Activated naive CD8-positive, alpha-beta T cell treated with anti-CD3 and anti-CD28 coated beads, Interleukin-2, amount 10 ng/mL, durations not matched to agents 7 days and 5 days (primary cell): ENCODE measurements around the gene MYO7A. TPM values are rescaled to one million over a fixed set of nuclear protein-coding genes. Genes with fewer than 3 reads are reported as not detected.
A peak's percentile ranks its signal among the peaks of the same experiment; 100 is the strongest.

Experiments used
- ATAC-seq: fragments of 150-1000 bp; cut with Tn5 transposase; one replicate; pipeline ENCODE4 v1.10.0; 2021; ENCODE audit warnings: low read depth, moderate library complexity
- POLR2A ChIA-PET: fragments of 350-600 bp; sonication (Branson Sonifier 250); formaldehyde crosslinking; loops from one replicate; lab custom pipeline; 2021; ENCODE audit warnings: antibody characterized with exemption; lab: Charles Lee
- DNase-seq: peaks from one replicate; pipeline ENCODE4 v3.0.0; 2021
- H3K27ac Mint-ChIP-seq: one replicate; pipeline ENCODE4 v1.8.0; 2022; ENCODE audit warnings: mild to moderate bottlenecking, mixed read lengths
- H3K27me3 Mint-ChIP-seq: one replicate; pipeline ENCODE4 v1.8.0; 2022; ENCODE audit warnings: mild to moderate bottlenecking, moderate library complexity, mixed read lengths
- H3K36me3 Mint-ChIP-seq: one replicate; pipeline ENCODE4 v1.8.0; 2021; ENCODE audit warnings: mild to moderate bottlenecking, mixed read lengths
- H3K4me1 Mint-ChIP-seq: one replicate; pipeline ENCODE4 v1.8.0; 2021; ENCODE audit warnings: mixed read lengths
- H3K4me3 Mint-ChIP-seq: one replicate; pipeline ENCODE4 v1.8.0; 2022; ENCODE audit warnings: mild to moderate bottlenecking, moderate library complexity, mixed read lengths
- H3K9me3 Mint-ChIP-seq: one replicate; pipeline ENCODE4 v1.8.0; 2021; ENCODE audit warnings: mixed read lengths
- total RNA-seq, 2 experiments: library from RNA; stranded (reverse); gene quantifications; one replicate each; pipeline ENCODE4 v1.2.3, GENCODE V29; 2021

Gene MYO7A
- total RNA-seq, 2 experiments from 2014 or later: 0.22 to 0.37 TPM

GRCh38 chr11:77143405-77144020 is 15.5 kb downstream of the MYO7A start:
- DNase-seq (no peak), ATAC-seq (no peak)
- peaks cover 26% of the 10 kb centered on the region for H3K4me1 Mint-ChIP-seq
- no peak overlapping the region for H3K4me3 Mint-ChIP-seq
- POLR2A ChIA-PET: no interaction called here
- no peak overlapping the region for H3K27ac Mint-ChIP-seq
- H3K9me3 Mint-ChIP-seq: no peaks in the 10 kb centered on the region
- H3K27me3 Mint-ChIP-seq: peaks cover 58% of the 10 kb centered on the region
- no peaks in the 10 kb centered on the region for H3K36me3 Mint-ChIP-seq

- POLR2A ChIA-PET: no interaction called here
- ATAC-seq (no peak), DNase-seq (no peak)
- H3K4me3 Mint-ChIP-seq: no peak overlapping the region
- H3K9me3 Mint-ChIP-seq: no peaks in the 10 kb centered on the region
- H3K27ac Mint-ChIP-seq: no peak overlapping the region
- peaks cover 28% of the 10 kb centered on the region for H3K4me1 Mint-ChIP-seq
- no peaks in the 10 kb centered on the region for H3K36me3 Mint-ChIP-seq
- peaks cover 52% of the 10 kb centered on the region for H3K27me3 Mint-ChIP-seq
Observed at GRCh38 chr11:77144196-77144856, 16.3 kb downstream of the MYO7A start.

GRCh38 chr11:77144857-77145428 is 16.9 kb downstream of the MYO7A start:
- Mint-ChIP-seq H3K36me3 (no peaks in the 10 kb centered on the region), H3K27ac (peak overlapping the region; percentile 5), H3K27me3 (peaks cover 50% of the 10 kb centered on the region), H3K4me3 (no peak overlapping the region), H3K9me3 (no peaks in the 10 kb centered on the region), H3K4me1 (peaks cover 28% of the 10 kb centered on the region)
- no peak for DNase-seq
- POLR2A ChIA-PET: no interaction called here
- ATAC-seq: no peak

- Mint-ChIP-seq H3K27me3 (peaks cover 53% of the 10 kb centered on the region), H3K27ac (no peak overlapping the region), H3K4me1 (peaks cover 29% of the 10 kb centered on the region), H3K9me3 (no peaks in the 10 kb centered on the region), H3K4me3 (no peak overlapping the region), H3K36me3 (no peaks in the 10 kb centered on the region)
- POLR2A ChIA-PET: interaction anchor here (0.6 kb wide), 1 partner anchor 885 kb away, joined by 3 read pairs; no protein-coding TSS in a partner anchor
- DNase-seq (no peak), ATAC-seq (no peak)
Observed at GRCh38 chr11:77146261-77147035, 18.4 kb downstream of the MYO7A start.

- H3K4me1 Mint-ChIP-seq: peaks cover 29% of the 10 kb centered on the region
- no peaks in the 10 kb centered on the region for H3K36me3 Mint-ChIP-seq
- peaks cover 48% of the 10 kb centered on the region for H3K27me3 Mint-ChIP-seq
- no peaks in the 10 kb centered on the region for H3K9me3 Mint-ChIP-seq
- ATAC-seq: no peak
- no peak for DNase-seq
- POLR2A ChIA-PET: no interaction called here
- H3K4me3 Mint-ChIP-seq: no peak overlapping the region
- H3K27ac Mint-ChIP-seq: no peak overlapping the region
Observed at GRCh38 chr11:77147036-77147315, 18.9 kb downstream of the MYO7A start.

- H3K4me3 Mint-ChIP-seq: peak overlapping the region; percentile 58
- no peaks in the 10 kb centered on the region for H3K36me3 Mint-ChIP-seq
- DNase-seq (peak; percentile 62), ATAC-seq (peak; percentile 46)
- H3K27me3 Mint-ChIP-seq: peaks cover 49% of the 10 kb centered on the region
- no peak overlapping the region for H3K27ac Mint-ChIP-seq
- no peaks in the 10 kb centered on the region for H3K9me3 Mint-ChIP-seq
- peaks cover 29% of the 10 kb centered on the region for H3K4me1 Mint-ChIP-seq
- POLR2A ChIA-PET: no interaction called here
Observed at GRCh38 chr11:77147668-77148321, 19.7 kb downstream of the MYO7A start.

- Mint-ChIP-seq H3K27ac (no peak overlapping the region), H3K27me3 (peaks cover 46% of the 10 kb centered on the region), H3K36me3 (no peaks in the 10 kb centered on the region), H3K4me1 (peaks cover 32% of the 10 kb centered on the region), H3K9me3 (no peaks in the 10 kb centered on the region), H3K4me3 (peak overlapping the region; percentile 14)
- POLR2A ChIA-PET: no interaction called here
- ATAC-seq (no peak), DNase-seq (no peak)
Observed at GRCh38 chr11:77148963-77149715, 21.1 kb downstream of the MYO7A start.

GRCh38 chr11:77149716-77150392 is 21.8 kb downstream of the MYO7A start:
- no peak for ATAC-seq
- POLR2A ChIA-PET: no interaction called here
- H3K27me3 Mint-ChIP-seq: peaks cover 46% of the 10 kb centered on the region
- no peak overlapping the region for H3K4me3 Mint-ChIP-seq
- H3K4me1 Mint-ChIP-seq: peaks cover 32% of the 10 kb centered on the region
- H3K36me3 Mint-ChIP-seq: no peaks in the 10 kb centered on the region
- H3K9me3 Mint-ChIP-seq: no peaks in the 10 kb centered on the region
- no peak for DNase-seq
- H3K27ac Mint-ChIP-seq: no peak overlapping the region

GRCh38 chr11:77150836-77151235 is 22.8 kb downstream of the MYO7A start:
- peaks cover 37% of the 10 kb centered on the region for H3K4me1 Mint-ChIP-seq
- peaks cover 48% of the 10 kb centered on the region for H3K27me3 Mint-ChIP-seq
- POLR2A ChIA-PET: no interaction called here
- H3K27ac Mint-ChIP-seq: no peak overlapping the region
- DNase-seq (no peak), ATAC-seq (no peak)
- H3K4me3 Mint-ChIP-seq: no peak overlapping the region
- no peaks in the 10 kb centered on the region for H3K36me3 Mint-ChIP-seq
- H3K9me3 Mint-ChIP-seq: no peaks in the 10 kb centered on the region

- H3K36me3 Mint-ChIP-seq: no peaks in the 10 kb centered on the region
- peak; percentile 83 for DNase-seq
- H3K9me3 Mint-ChIP-seq: no peaks in the 10 kb centered on the region
- peak overlapping the region; percentile 59 for H3K4me3 Mint-ChIP-seq
- peak overlapping the region; percentile 65 for H3K27ac Mint-ChIP-seq
- peak; percentile 64 for ATAC-seq
- POLR2A ChIA-PET: no interaction called here
- peaks cover 37% of the 10 kb centered on the region for H3K4me1 Mint-ChIP-seq
- H3K27me3 Mint-ChIP-seq: peaks cover 42% of the 10 kb centered on the region
Observed at GRCh38 chr11:77151804-77152509, 23.9 kb downstream of the MYO7A start.

- Mint-ChIP-seq H3K27ac (peak overlapping the region; percentile 63), H3K9me3 (no peaks in the 10 kb centered on the region), H3K36me3 (no peaks in the 10 kb centered on the region), H3K27me3 (peaks cover 37% of the 10 kb centered on the region), H3K4me3 (peak overlapping the region; percentile 59), H3K4me1 (peaks cover 36% of the 10 kb centered on the region)
- no peak for ATAC-seq
- POLR2A ChIA-PET: no interaction called here
- DNase-seq: no peak
Observed at GRCh38 chr11:77152846-77153245, 24.8 kb downstream of the MYO7A start.
